ENCODE measurements around the gene ASXL3.

Gene ASXL3

DNA sequence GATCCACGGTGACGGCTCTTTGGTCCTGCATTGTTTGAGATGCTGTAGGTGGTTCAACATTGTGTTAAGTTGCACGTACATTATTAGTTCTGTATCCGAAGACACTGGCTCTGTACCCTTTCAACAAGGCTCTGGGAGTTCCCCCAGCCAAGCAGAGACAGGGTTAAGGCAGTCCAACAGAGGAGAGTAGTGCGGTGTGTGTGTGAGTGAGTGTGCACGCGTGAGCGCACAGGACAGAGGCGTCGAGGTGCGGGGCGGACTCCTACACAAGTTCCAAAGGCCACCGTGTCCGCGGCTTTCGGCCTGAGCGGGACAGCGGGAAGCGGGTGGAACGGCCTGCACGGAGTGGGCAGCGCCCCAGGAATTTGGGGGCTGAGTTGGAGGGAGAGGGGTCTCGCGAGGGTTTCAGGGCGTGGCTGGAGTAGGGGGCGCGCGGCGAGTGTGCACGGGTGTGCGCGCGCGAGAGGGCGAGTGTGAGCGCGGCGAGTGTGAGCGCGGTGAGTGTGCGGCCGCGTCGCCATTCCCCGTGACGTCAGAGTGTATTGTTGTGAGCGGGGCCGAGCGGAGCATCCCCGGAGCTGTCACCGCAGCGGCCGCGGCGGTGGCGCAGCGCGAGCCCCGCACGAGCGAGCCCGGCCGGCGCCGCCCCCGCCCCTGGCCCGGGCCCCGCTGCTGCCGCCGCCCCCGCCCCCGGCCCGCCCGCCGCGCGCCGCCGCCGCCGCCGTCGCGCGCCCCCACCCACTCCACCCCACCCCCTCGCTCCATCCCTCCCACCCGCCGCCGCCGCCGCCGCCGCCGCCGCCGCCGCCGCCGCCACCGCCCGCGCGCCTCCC lies at the start of gene ASXL3:
ASXL3 (plus strand) TSS at position 535 of the 833 bp plus-strand sequence. CDS start 413 bp downstream, outside the sequence.
- no peak for DNase-seq (ENCODE audit: low read depth in 3 of 3)

DNA sequence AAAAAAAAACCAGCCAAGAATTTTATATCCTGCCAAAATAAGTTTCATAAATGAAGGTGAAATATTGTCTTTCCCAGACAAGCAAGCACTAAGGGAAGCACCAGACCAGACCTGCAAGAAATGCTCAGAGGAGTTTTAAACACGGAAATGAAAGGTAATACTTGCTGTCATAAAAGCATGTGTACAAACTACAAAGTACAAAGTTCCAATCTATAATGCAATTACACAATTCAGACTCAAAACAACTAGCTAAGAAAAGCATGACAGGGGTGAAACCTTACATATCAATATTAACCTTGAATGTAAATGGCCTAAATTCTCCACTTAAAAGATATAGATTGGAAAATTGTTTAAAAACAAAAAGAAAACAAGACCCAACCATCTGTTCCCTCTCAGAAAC lies 45.0 kb upstream of the ASXL3 start:
- DNase-seq (ENCODE audit: low read depth in 3 of 3) = no peak

DNA sequence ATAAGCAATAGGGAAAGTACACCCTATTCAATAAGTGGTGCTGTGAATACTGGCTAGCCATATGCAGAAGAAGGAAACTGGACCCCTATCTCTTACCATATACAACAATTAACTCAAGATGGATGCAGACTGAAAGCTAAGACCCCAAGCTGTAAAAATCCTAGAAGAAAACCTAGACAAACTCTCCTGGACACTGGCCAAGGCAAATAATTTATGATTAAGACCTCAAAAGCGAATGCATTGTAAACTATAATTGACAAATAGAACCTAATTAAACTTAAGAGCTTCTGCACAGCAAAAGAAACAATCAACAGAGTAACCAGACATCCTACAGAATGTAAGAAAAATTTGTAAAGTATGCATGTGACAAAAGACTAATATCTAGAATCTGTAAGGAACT lies 41.1 kb upstream of the ASXL3 start:
- no peak for DNase-seq (ENCODE audit: low read depth in 3 of 3)

DNA sequence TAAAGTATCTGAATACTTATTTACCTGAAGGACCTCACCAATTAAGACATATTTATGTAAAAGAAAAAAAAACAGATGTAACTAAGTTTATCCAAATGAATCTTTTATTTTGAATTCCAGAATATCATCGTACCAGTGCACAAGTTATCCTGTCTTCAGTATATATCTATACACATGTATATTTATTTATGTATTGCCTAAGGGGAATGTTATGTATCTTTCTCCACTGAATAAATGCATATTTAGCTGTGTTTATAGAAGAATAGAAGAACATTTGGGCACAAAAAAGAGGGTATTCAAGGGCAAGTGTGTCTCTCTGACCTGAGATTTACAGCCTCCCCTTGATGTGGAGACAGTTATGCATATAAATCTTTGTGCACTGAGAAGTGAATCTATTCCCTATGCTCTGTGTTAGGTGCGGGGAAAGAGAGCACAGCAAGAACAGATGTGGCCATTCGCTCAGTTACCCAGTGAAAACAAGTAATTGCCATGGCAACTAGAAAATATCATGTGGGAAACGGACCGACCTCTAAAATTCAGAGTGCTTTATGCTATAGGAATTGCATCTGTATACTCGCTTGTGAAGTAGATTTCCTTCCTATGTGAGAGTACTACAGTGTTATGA lies 39.5 kb upstream of the ASXL3 start:
- no peak for DNase-seq (ENCODE audit: low read depth in 3 of 3)

DNA sequence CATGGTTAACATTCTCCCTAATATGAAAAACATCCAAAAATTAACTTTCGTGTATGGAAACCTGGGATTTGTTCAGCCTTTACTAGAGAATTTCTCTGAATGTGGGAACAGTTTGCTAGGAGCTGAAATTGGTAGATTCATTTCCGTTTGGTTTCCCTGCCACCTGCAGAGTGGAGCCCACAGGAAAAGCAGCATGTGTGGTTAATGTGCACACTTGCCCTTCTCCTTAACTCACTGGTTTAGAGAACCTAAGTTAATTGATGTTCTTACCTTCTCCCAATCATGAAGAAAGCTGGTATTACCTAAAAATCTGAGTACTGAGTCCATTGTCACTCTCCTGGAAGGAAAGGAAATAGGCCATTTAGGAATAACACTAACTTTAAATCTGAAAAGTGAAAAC lies 37.6 kb upstream of the ASXL3 start:
- DNase-seq (ENCODE audit: low read depth in 3 of 3) = no peak

DNA sequence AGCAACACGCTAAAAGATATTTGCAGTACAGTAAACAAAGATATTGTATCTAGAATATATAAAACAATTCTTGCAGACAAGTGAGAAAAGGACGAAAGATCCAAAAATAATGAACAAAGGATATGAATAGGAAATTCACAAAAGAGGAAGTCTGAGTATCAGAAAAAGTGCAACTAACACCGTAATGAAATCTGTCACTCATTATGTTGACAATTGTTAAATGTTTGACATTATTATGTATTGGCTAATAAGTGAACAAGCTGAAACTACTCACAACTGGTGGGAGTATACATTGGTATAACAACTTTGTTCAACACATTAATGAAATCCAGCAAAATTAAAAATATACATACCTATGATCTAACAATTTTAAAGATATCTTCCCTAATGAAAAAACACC lies 36.7 kb upstream of the ASXL3 start:
- DNase-seq (ENCODE audit: low read depth in 3 of 3) = no peak

DNA sequence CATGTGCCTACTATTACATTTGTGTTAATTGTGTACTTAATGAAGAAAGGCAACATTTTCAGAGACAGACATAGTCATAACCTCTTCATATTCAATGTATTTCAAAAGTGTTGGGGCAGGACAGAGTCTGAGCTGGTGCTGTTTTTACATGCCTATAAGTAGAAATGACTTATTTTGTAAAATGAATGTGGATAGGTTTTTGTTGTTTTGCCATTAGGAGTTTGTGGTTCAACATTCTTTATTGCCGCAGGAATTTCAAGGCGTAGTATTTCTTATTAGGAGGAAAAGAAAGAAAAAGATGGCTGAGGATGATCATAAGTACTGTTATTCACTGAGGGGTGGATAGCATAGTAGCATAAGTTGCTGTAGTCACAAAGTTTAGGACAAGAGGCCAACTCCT lies 21.2 kb upstream of the ASXL3 start:
- DNase-seq (ENCODE audit: low read depth in 3 of 3) = no peak

DNA sequence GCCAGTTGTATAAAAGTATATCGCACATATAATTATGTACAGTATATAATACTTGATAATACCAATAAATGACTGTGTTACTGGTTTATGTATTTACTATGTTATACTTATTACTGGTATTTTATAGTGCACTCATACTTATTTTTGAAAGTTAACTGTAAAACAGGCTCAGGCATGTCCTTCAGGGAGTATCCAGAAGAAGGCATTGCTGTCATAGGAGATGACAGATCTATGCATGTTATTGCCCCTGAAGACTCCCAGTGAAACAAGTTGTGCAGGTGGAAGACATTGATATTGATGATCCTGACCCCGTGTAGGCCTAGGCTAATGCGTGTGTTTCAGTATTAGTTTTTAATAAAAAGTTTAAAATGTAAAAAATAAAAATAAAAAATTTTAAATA lies 20.3 kb upstream of the ASXL3 start:
- no peak for DNase-seq (ENCODE audit: low read depth in 3 of 3)

DNA sequence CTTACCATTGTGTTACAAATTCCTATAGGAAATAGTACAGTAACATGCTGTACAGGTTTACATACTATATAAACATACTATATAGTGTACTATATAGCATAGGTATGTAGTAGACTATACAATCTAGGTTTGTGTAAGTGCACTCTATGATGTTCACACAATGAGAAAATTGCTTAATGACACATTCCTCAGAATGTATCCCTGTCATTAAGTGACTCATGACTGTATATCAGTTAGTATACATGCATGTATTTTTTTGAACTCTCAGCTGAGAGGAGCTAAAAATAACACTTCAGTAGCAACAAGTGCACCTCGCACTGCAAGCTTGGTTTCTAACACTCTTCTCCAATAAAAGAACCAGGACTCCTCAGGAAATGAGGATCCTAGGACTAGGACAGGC lies 19.5 kb upstream of the ASXL3 start:
- no peak for DNase-seq (ENCODE audit: low read depth in 3 of 3)

DNA sequence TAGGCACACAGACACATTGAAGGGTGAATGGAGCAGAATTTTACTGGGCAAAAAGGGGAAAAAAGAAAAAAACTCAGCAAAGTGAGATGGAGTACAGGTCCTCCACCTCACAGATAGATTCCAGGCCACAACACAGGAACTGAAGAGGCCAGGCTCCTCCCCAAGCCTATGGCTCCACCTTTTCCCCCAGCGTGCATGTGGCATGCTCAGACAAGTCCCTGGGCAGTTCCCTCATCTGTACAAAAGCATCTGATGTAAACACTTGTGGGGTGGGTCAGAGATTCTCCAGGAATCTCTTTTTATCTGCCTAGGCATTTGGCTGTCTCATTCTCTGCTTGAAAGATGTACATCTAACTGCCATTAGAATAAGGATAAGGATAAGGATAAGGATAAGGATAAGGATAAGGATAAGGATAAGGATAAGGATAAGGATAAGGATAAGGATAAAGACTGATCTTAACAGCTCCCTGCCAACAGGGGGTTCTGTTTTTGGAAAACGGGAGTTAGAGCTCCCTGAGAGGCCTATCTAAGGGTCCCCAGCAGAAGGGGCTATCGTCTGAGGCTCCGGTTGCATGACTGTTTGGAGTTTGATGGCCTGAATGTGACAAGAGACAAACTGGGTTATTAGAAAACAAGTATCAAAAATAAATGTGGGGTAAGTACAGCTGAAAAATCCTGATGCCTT lies 17.2 kb upstream of the ASXL3 start:
- no peak for DNase-seq (ENCODE audit: low read depth in 3 of 3)

DNA sequence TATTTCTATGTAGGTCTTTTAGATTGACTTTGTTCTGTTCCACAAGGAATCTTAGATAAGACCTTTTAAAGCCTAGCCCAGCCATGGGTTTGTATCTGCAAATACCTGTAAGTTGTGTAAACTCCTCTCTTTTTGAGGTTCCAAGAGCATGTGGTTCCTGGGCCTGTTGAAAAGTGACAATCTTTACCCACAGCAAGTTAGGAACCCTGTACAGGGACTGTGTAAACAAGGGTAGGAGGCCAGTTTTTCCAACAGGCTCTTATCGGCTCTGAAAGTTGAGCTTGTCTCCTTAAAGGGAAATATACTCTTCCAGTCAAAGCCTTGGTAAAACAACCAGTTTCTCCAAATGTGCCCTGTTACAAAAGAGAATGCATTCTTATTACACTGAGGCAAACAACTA lies 15.3 kb upstream of the ASXL3 start:
- DNase-seq (ENCODE audit: low read depth in 3 of 3) = no peak

DNA sequence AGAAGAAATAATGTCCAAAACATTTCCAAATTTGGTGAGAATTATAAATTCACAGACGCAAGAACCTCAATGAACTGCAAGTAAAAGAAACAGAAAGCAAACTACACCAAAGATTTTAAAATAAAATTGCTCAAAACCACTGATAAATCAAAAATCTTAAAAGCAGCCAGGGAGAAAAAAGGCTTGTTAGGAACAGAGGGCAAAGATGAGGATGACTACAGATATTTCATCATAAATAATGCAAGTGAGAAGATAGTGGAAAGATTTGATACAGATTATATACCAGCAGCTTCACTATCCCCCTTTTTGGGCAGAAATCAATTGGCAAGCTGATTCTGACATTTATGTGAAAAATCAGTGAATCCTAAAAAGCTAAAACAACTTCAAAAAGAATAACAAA lies 10.3 kb upstream of the ASXL3 start:
- DNase-seq (ENCODE audit: low read depth in 3 of 3) = no peak

DNA sequence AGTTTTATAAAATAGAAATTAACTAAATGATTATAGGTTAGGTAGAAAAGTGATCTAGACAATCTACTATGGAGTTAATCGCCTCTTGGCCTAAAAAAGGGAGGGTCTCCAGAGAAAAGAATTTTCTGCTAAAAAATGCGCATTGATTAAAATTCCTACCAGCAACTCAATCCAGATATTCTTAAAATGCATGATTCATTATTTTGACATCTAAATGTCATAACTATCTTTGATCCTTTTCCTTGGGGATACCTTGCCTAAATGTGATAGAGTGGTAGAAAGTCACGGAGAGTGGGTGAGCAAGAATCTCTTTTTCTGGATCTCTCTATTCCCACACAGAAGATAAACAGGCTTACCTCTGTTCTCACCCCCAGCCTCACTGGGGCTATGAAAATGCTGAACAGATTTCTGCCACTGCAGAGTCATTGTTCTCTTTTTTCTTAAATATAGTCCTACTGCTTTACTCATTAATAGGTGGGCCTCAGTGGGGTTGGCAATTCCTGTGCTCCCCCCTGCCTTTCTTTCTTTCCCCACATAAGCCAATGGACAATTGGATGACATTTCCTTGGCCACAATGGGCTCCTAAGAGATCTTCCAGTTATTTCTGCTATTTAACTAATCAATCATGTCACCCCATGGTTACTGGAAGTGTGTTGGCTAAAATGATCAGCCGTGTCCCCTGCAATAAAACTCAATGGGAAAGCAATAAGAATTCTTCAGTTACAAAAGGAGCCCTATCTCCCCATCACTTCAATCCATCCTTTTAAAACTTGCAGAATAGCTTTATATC lies 5.8 kb upstream of the ASXL3 start:
- DNase-seq (ENCODE audit: low read depth in 3 of 3) = no peak

DNA sequence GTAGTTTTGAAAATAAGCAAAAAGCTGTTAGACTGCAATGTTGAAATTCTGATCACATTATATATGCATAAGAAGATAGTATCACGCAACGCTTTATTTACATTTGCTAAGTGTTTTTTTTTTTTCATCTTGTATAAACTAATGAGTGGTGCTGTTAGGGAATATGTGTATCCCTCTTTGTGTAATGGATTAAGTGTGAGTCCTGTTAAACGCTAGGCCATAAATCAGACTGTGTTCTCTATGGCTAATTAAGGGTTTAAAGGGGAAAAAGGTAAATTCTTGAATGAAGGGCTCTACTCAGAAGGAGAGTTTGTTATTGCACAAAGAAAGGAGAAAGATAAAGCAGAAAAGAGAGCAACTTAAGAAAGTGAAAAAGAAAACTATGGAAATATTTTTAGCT lies 4.8 kb upstream of the ASXL3 start:
- no peak for DNase-seq (ENCODE audit: low read depth in 3 of 3)

DNA sequence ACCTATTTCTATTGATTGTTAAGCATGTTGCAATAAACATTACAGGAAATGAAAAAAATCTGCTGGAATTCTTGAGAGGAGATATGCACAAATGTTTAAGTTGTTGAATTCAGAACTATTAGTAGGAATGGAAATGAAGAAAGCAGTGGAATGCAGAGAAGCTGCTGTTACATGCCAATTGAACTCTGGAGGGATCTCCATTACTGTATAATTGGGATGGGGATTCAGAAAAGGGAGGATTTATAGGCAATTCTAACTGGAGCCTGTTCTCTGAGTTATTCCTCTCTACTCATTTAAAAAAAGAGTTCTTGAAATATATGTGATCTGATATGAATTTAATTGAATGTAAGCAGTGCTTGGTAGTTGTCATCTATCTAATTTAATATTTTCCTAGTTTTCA lies 2.6 kb upstream of the ASXL3 start:
- no peak for DNase-seq (ENCODE audit: low read depth in 3 of 3)

DNA sequence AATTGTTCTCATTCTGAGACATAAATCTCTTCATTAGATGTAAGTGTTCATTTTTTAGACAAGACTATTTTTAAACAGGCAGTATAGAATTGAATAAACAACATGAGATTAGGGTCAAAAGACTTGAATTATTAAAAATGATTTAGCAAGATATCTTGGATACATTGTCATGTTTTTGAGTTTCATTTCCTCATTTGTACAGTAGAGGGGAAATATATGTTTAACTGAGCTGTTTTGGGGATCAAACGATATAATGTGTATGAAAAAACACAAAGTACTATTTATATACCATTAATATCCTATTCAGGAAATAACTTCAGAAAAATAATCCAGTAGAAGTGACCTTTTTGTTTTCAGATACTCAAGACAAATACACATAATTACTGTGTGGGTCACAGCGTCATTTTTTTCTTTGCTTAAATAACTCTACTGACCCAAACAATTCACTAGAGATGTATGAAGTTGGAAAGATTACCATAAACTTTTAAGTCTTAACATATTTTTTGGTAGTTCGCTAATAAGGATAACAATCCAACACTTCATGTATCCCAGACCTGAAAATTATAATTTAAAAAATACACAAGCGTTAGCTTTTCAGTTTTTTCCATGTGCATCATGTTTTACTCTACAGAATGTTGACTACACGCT lies 896 bp upstream of the ASXL3 start:
- no peak for DNase-seq (ENCODE audit: low read depth in 3 of 3)

DNA sequence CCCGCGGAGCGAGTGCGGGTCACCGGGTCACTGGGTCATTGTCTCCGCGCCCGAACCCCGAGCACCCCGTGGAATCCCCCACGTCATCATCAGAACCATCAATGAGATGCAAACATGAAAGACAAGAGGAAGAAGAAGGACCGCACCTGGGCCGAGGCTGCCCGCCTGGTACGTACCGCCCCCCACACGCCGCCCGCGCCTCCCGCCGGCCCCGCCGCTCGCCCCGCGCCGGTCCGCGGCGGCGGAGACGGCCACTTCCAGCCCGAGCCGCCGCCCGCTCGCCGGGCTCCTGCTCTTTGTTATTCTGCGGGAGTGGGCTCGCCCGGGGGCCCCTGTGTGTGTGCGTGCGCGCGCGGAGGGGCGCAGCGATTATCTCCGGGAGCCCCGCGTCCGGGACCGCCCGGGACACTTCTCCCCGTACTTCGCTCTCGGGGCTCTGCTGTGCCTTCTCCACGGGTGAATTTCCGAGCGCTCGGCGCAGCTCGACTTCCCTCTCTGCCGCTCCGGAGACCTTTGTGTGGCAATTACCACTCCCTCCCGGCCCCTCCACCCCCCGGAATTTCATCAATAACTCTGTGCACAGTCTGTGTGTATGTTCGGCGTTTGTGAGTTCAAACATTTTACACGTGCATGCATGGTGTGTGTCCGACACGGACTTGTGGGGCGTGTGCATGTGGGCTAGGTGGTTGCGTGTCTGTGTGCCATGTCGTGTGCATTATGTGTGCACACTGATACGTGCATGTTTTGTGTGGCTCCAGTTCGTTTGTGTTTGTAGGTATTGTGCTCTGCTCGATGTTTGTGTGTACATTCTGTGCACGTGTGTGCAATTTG lies 714 bp downstream of the ASXL3 start:
- no peak for DNase-seq (ENCODE audit: low read depth in 3 of 3)

DNA sequence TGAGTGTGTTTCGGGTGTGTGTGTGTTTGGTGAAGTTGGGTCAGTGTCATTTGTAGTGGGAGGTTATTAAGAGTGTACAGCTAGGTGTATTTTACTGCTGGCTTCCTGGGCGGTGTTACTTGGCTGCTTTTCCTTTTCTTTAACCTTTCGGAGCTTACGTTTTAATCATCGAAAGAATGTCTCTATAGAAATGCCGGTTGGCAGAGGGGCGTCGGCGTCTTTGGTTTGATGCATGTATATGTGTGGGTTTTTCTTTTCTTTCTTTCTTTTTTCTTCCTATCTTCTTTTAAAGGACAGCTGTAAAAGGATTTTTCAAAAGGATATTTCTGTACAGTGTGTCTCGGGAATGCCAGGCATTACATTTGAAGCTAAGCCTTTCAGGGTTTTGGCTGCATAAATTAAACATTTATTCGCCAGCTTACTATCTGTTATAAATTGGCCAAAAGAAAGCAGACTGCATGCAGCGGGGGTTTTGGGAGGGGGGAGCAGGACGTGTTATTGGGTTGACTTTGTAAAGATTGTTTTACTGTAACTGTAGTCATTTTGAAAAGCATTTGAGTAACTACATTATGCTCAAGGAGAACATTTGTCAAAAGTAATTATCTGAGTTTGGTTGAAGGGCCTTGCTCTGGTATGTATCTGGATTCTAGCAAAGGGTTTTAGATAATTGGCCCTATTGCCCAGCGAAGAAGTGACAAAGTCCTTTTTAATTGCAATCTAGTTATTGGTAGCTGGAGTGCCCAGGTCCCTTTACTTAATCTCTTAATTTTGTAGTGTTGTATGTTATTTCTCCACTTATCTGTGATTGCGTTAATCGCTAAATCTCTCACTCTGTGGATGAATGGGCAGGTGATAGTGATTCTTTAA lies 1.6 kb downstream of the ASXL3 start:
- no peak for DNase-seq (ENCODE audit: low read depth in 3 of 3)

DNA sequence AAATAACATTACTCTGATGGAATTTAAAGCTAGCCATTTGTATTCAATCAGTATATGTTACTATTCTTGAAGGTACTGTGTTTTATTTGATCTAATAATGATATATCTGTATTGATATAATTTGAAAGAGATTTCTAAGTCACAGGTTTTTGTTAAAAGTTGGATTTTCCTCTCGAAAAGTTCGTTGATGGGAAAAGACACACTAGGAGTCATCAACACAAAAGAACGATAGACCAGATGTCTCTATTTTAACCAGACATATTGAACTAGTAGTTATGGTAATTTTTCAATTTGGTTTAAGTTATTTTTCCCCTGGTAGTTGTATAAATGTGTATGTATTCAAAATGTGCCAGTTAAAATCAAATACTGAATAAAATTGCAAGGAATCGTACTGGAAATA lies 2.5 kb downstream of the ASXL3 start:
- no peak for DNase-seq (ENCODE audit: low read depth in 3 of 3)

DNA sequence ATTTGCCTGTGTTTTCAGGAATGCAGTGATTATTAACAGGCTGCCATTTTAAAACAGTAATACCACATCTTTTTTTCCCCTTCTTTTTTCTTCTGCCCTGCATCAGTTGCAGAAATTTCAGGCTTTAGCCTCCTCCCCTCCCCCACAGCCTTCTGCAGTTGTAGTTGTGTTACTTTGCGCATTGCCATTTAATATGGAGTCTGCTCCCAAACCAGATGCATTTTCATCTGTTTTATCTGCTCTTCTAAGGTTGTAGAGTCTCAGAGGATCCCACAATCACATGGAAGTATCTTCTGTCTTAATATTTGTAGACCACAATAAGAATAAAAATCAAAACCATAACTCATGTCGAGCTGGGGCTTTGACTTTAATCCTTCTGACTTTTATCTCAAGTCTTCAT lies 3.8 kb downstream of the ASXL3 start:
- no peak for DNase-seq (ENCODE audit: low read depth in 3 of 3)
